Pons (tissue), 1 donor: ENCODE measurements around the gene HNRNPLL.

Source experiments
- DNase-seq: peaks from one replicate; pipeline ENCODE4 v3.0.0-alpha.2; 2016; ENCODE audit warnings: low spot score

HNRNPLL gene

DNA sequence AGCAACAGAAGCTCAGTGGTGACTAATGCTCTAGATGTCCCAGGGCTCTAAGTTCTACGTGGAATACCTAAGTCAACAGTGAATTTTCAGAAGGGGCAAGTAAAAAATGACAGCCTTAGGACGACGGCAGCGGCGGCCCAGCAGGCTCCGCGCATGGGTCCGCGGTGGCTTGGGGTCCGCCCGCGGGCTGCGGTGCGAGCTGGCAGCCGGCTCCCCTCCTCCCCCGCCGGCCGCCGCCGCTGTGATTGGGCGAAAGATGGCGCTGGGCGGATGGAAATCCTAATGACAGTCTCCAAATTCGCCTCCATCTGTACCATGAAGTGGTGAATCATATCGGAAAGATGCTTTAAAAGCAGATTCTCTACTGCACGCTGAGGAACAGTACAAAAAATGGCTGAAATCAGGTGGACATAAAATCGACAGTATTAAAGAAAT is 74.7 kb downstream of the HNRNPLL start:
- DNase-seq: no peak

DNA sequence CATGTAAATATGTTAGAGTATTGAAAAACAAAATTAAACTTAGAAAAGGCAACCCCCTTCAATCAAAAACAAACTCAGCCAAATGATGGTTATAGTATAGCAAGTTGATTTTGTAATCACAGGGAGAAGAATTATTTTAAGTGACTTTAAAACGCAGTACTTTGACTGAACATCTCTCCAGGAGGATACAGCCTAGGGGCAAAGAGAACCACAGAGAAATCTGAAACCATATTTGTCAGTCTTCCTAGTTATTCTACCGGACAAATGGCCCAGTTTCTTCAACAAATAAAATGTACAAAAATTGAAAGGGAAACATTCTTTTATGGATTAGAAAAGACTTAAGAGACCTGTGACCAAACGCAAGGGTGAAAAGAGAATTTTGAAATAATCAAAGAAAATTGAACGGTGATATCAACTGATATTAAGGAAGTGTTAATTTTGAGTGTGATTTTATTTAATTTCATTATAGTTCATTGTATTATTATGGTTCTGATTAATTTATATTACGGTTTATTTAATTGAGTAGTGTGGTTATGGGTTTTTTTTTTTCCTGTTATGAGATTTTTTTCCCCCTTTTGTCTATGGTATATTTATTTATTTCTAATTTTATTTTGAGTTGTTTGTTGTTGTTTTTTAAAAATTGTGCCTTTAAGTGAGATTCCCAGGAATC is 75.3 kb downstream of the HNRNPLL start:
- no peak for DNase-seq

DNA sequence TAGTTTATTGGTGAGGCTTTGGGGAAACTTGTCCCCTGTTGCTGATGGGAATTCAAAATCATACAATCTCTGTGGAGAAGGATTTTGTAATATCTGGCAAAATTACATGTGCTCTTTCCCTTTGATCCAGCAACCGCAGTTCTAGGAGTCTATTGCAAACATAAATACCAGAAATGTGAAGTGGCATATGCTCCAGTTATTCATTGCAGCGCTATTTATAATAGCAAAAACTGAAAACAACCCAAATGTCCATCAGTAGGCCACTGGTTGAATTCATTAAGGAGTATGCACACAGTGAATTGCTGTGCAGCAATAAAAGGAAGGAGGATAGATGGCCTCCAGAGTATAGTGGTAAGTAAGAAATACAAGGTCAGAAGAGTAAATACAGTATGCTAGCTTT is 76.5 kb downstream of the HNRNPLL start:
- no peak for DNase-seq

DNA sequence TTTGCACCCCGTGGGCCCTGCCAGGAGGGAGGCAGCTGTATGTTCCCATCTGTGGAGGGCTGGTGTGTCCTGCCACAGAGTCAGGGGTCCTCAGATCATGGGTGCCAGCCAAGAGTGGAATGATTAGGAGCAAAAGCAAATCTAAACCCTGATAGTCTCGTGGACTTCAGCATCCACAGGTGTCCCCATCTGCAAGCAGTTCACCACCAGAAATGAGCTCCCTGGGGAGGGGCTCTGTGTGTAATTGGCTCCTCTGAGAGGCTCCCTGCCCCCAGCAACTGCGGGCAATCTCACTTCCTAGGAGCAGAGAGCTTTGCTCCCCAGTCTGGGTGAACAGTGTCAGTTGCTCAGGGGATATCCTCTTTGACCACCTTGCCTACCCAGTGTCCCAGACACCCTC is 78.1 kb downstream of the HNRNPLL start:
- DNase-seq: no peak

DNA sequence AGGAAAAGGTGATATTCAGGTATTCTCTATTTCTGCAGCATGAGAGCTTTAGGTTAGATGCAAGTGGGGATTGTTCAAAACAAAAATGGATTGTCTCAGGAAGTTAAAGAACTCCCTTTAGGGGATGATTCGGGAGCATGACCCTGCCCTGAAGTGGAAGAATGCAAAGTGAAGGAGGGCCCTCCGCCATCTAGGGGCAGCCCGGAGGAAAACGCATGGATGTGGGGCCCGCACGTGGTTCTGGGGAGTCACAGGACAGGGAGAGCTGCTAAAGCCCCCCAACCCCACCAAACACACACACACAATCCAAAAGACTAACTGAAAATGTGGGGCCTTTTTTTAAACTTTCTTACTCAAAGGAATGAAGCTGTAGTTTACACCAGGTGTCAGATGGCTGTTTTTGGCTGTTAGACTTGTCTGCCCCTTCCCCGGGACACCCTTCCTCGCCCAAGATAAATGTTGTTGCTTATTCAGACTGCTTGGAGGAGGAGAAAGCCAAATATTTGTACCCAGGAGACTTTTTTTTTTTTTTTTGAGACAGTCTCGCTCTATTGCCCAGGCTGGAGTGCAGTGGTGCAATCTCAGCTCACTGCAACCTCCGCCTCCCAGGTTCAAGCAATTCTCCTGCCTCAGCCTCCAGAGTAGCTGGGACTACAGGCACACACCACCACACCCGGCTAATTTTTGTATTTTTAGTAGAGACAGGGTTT is 78.8 kb downstream of the HNRNPLL start:
- no peak for DNase-seq

DNA sequence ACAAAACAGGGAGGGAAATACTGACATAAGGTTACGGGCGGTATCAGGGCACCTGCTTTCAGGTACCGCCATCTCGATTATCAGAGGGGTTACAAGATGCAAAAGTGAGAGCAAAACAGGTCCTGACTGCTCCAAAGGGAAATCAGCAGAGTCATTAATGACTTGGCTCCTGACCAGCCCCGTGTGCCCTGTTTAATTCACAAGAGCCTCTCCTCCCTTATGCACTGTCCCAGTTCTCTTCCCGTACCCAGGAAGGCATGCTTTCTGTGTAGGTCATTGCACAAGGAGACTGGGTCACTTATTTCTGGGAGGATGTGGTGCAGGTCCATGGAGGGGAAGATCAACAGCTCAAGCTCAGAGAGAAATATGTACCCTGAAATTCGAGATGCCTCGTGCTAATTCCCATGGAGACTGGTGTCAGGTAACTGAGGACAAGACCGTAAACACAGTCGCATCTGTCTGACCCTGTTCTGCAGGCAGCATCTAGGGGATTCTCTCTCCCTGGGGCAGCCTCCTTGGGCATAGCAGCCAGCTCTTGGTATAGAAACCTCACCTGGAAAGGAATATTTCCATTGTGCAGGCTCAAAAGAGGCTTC is 79.9 kb downstream of the HNRNPLL start:
- no peak for DNase-seq

DNA sequence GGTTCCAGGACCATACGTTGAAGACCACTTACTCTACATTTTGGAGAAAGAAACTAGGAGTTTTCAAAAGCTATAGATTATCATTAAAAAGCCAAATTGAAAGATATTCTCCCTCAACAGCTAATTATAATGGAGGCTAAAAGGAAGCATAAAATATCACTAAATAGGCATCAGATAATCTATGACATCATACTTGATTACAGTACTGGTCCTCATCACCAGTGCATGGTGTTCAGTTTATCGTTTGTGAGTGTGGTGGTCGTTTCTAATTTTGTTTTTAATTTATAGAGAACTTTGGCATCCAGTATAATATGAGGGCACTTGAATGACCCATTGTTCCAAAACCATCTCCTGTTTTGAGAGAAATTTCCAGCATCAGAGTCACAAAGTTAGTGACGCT is 80.9 kb downstream of the HNRNPLL start:
- no peak for DNase-seq

DNA sequence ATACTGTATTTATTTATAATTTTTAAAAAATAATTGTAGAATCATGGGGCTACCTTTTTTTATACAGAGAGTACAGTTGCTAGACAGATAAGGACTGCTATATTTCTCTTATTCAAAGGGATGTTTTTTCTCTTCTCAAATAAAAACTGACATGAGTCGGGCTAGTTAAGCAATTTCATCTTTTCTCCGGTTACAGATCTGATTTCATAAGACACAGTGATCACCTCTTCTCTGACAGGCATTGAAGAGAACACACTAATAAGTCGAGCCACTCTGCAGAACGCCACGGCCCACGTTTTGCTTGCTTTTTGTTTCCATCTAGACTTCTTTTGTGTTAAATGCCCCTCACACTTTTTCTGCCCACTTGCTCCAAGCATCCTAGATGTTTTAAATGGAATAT is 85.4 kb downstream of the HNRNPLL start:
- DNase-seq: no peak

DNA sequence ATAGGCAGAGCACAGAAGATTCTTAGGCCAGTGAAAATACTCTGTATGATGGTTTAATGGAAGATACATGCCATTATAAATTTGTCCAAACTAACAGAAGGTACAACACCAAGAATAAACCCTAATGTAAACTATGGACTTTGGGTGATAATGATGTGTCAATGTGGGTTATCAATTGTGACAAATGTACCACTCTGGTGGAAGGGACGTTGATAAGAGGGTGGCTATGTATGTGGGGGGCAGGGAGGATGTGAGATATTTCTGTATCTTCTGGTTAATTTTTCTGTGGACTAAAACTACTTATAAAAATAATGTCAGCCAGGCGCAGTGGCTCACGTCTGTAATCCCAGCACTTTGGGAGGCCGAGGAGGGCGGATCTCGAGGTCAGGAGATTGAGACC is 86.2 kb downstream of the HNRNPLL start:
- DNase-seq: no peak

DNA sequence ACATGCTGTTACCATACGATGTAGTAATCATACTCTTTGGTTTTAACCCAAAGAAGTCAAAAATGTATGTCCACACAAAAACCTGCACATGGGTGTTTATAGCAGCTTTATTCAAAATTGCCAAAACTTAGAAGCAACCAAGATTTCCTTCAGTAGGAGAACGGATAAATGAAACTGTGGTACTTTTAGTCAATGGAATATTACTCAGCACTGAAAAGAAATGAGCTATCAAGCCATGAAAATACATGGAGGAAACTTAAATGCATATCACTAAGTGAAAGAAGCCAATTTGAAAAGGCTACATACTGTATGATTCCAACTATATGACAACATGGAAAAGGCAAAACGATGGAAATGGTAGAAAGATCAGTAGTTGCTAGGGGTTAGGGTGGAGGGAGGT is 86.6 kb downstream of the HNRNPLL start:
- DNase-seq: no peak

DNA sequence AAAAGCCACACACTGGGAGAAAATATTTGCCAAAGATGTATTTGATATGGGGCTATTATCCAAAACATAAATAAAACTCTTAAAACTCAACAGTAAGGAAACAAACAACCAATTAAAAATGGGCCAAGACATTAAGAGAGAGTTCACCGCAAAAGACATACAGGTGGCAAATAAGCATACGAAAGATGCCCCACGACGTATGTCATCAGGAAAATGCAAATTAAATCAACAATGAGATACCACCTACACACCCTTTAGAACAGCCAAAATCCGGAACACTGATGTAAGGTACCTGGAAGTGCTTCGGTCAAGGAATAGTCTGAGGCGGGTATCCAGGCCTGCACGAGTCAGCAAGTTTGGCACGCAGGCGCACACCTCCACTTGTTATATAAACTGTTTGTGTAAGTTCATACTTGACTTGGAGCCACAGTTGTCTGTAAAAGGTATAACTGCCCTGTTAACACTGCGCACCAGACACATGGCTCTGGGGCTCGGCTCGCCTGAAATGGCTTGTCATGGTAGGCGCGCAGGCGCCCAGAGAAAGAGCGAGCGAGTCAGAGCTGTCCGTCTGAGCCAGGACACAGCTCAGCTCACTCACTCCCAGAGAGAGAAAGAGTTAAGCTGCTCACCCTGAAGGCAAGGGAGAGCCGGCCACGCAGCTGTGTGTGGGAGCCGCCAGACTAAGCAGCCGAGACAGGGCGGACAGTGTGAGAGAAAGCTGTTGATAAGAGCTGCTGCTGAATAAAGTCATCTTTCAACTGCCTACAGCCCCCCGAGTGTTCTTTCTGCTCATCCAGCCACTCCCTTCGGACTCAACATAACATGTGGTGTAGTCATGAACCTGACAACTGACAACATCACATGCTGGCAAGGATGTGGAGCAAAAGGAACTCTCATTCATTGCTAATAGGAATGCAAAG is 87.3 kb downstream of the HNRNPLL start:
- no peak for DNase-seq

DNA sequence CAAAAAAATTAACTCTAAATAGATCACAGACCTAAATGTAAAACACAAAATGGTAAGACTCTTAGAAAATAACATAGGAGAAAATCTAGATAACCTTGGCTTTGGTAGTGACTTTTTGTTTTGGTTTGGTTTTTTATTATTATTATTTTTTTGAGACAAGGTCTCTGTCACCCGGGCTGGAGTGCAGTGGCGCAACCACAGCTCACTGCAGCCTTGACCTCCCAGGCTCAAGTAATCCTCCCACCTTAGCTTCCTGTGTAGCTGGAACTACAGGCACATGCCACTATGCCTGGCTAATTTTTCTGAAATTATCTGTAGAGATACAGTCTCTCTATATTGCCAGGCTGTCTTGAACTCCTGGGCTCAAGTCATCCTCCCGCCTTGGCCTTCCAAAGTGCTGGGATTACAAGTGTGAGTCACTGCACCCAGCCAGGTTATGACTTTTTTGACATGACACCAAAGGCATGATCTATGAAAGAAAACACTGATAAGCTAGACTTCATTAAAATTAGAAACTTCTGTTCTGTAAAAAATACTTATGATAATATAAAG is 88.0 kb downstream of the HNRNPLL start:
- DNase-seq: no peak

DNA sequence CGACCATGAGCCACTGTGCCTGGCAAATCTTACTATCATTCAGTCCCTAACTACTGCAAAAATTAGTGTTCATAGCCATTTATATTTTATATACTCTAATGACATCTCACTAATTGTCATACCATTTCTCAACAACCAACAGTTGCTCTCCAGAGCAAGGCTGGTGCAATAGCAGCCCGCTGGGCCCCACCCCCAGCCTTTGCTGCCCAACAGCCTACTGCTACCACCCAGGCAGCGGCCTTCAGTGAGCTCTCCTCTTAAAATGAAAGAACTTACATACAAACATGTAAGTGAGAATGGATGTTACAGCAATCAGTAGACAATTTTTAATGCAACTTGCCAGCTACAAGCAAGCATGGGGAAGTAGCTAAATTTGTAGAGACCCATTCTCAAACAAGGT is 90.5 kb downstream of the HNRNPLL start:
- no peak for DNase-seq
